Hematopoietic multipotent progenitor cell treated with erythropoietin and hydrocortisone succinate and interleukin-3 and kit ligand, for 6 days (in vitro differentiated cells): ENCODE data around the gene LGALS7.
"Not testable (repeated sequence)": the region's sequence is repeated elsewhere in the genome, so short reads cannot be mapped to it uniquely, and the experiment has no call there.

ENCODE experiments used
- DNase-seq: peaks from one replicate; pipeline ENCODE4 v3.0.0-alpha.2; 2015

Gene LGALS7

DNA sequence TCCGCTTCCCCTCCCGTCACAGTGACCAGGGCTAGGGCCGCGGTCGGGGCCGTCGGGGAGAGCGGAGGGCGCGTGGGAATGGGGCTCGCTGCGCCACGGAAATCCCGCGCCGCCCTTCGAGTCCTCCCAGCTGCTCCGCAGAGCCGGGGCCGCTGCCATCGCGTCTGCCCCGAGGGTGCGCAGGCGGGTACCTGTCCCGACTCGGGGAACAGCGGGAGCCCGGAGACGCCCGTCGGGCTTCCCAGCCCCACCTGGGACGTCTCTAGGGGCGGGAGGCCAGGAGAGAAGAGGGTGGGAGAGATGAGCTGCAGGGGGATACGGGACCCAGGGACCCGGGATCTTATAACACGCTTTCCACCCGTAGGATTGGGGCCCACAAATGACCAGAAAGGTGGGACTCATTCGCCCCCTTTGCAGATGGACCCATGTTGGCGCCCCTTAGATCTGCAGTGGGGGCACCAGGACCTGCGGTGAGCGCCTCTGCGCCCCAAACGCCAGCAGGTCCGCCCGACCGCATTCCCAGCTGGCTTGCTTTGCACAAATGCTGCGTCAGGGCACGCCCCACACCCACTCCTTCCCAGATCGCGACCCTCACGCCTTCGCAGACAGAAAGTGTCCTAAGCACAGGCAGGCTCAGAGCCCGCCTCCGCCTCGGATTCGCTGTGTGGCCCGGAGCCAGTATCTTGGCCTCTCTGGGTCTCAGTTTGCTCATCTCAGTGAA, 2.9 kb downstream of the LGALS7 start:
- DNase-seq: not testable (repeated sequence)

DNA sequence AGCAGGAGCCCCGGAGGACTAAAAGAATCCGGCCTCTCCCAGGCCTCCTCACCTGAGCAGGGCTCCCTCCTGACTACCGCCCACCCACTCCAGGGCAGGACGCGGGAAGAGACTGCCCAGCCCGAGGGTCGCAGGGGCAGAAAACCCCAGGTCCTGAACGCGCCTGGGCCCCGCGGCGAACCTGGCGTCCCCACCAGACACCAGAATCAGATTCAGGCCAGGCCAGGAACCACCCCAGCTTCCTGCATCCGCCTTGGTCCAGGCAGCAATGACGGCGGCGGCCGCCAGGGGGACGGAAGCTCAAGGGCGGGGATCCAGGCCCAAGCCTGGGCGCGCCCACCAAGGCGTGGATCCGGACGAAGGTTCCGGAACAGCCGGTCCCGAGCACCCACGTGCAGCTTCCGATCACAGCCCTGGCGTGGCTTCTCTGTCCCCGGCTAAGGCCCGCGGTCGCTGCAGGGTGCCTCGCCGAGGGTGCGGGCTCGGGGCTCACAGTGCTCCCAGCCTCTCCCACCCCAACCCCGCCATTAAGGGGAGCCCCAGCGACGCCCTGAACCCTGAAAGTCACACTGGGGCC, 3.6 kb downstream of the LGALS7 start:
- DNase-seq: peak; percentile 92

DNA sequence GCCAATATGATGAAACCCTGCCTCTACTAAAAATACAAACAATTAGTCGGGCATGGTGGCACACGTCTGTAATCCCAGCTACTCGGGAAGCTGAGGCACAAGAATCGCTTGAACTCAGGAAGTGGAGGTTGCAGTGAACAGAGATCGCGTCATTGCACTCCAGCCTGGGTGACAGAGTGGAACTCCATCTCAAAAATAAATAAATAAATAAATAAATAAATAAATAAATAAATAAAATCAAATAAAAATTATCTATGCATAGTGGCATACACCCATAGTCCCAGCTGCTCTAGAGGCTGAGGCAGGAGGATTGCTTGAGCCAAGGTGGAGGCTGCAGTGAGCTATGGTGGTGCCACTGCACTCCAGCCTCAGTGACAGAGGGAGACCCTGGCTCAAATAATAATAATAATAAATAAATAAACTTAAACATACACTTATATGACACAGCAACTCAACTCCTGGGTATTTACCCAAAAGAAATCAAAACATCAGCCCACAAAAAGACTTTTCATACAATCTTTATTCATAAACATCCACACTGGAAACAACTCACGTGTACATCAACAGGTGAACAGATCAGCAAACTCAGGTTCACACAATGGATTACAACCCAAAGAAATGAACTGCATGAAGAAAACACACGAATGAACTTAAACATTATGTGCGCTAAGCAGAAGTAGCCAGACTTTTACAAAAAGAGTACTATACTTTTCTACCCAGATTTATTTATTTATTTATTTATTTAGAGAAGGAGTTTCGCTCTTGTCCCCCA, 6.9 kb downstream of the LGALS7 start:
- DNase-seq: no peak

DNA sequence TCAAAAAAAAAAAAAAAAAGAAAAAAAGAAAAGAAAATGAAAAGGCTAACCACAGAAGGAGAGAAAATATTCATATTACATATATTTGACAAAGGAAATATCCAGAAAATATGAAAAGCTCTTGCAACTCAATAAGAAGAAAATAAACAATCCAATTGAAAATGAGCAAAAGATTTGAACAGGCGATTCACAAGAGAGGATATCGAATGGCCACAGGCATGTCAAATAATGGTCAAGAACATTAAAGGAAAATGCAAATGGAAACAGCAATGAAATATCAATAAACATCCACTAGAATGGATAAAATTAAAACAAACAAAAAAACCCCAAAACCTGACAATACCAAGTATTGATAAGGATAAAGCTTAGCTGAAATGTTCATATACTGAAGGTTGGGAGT, 8.1 kb downstream of the LGALS7 start:
- DNase-seq: no peak

DNA sequence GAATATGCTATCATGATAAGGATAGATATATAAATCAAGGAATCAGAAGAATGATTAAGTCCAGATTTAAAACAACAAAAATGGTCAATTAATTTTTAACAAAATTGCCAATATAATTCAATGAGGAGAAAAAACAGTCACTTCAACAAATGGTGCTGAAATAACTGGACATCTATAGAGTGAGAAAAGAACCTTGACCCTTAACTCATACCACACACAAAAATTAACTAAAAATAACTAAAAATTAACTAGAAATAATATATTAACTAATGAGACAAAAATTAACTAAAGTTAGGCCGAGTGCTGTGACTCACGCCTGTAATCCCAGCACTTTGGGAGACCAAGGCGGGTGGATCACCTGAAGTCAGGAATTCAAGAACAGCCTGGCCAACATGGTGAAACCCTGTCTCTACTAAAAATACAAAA, 9.5 kb downstream of the LGALS7 start:
- no peak for DNase-seq

DNA sequence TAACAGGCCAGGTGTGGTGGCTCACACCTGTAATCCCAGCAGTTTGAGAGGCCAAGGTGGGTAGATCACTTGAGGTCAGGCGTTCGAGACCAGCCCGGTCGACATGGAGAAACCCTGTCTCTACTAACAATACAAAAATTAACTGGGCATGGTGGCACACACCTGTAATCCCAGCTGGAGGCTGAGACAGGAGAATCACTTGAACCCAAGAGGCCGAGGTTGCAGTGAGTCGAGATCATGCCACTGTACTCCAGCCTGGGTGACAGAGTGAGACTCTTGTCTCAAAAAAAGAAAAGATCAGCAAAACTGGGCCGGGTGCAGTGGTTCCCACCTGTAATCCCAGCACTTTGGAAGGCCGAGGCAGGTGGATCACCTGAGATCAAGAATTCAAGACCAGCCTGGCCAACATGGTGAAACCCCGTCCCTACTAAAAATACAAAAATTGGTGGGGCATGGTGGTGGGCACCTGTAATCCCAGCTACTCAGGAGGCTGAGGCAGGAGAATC, 11.4 kb downstream of the LGALS7 start:
- DNase-seq: not testable (repeated sequence)

DNA sequence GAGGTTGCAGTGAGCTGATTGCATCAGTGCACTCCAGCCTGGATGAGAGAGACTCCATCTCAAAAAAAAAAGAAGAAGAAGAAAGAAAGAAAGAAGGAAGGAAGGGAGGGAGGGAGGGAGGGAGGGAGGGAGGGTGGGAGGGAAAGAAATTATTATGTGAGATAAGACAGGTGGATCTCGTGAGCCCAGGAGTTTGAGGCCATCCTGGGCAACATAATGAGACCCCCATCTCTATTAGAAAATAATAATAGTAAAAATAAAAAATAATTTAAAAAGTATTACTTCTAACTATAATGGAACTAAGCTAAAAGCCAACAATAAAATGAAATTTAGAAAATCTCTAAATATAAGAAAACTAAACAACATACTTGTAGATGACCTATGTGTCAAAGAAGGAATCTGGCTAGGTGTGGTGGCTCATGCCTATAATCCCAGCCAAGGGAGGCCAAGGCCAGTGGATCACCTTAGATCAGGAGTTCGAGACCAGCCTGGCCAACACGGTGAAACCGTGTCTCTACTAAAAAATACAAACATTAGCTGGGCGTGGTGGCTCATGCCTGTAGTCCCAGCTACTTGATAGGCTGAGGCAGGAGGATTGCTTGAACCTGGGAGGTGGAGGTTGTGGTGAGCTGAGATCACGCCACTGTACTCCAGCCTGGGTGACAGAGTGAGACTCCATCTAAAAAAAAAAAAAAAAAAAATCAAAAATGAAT, 12.4 kb downstream of the LGALS7 start:
- not testable (repeated sequence) for DNase-seq

DNA sequence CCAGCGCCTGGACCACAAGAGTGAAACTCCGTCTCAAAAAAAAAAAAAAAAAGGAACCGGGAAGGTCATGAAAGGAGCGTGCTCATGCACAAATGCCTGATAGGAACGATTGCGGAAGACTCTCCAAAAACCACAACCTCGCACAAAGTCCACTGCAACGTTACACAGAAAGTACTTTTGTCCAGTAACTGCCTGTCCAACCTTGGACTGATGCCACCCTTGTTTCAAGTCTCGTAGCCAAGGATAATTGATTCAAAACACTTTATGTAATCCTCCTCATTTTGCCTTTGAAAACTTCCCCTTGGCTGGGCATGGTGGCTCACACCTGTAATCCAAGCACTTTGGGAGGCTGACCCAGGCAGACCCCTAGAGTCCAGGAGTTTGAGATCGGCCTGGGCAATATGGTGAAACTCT, 13.7 kb downstream of the LGALS7 start:
- DNase-seq: no peak

DNA sequence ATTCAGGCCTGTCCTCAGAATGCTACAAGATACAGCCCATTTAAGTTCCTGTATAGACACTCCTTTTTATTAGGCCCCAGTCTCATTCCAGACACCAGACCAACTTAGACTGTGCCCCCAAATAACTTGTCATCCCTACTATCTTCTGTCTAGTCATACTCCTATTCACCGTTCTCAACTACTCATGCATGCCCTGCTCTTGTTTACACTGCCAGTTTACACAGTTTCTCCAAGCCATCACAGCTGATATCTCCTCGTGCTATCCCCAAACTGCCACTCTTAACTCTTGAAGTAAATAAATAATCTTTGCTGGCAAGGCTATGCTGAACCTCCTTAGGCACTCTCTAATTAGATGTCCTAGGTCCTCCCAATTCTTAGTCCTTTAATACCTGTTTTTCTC, 19.1 kb downstream of the LGALS7 start:
- not testable (repeated sequence) for DNase-seq

DNA sequence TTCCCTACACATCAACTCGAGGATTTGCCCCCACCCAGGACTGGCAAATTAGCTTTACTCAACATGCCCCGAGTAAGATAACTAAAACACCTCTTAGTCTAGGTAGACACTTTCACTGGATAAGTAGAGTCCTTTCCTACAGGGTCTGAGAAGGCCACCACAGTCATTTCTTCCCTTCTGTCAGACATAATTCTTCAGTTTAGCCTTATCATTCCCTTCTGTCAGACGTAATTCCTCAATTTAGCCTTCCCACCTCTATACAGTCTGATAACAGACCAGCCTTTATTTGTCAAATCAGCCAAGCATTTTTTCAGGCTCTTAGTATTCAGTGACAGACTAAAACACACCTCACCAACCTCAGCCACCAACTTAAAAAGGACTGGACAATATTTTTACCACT, 19.5 kb downstream of the LGALS7 start:
- not testable (repeated sequence) for DNase-seq

DNA sequence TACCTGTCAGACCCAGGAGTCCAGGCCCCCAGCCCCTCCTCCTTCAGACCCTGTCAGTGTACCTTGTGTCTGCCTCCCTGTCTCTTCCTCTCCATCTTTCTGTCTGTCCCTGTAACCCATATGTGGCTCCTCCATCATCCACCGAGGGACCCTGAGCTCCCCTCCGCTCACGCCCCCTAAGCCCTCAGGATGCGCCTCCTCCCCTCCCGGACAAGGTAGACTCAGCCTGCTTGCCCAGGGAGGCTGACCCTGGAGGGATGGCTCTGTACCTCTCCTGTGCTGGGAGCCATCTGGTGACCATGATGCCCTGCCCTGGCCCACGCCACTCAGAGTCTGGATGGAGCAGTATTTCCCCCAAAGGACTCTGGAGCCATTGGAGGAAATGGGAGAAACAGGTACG, 28.0 kb downstream of the LGALS7 start:
- no peak for DNase-seq

DNA sequence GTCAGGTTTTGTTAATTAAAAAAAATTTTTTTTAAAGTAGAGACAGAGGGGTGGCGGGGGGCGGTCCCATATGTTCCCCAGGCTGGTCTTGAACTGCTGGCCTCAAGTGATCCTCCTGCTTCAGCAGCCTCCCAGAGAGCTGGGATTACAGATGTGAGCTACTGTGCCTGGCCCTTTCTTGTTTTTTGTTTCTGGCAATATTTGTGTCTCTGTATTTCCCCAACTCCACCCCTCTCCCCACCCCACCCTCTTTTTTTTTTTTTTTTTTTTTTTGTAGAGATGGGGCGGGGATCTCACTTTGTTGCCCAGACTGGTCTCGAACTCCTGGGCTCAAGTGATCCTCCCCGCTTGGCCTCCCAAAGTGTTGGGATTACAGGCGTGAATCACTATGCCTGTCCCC, 28.4 kb downstream of the LGALS7 start:
- peak; percentile 44 for DNase-seq

DNA sequence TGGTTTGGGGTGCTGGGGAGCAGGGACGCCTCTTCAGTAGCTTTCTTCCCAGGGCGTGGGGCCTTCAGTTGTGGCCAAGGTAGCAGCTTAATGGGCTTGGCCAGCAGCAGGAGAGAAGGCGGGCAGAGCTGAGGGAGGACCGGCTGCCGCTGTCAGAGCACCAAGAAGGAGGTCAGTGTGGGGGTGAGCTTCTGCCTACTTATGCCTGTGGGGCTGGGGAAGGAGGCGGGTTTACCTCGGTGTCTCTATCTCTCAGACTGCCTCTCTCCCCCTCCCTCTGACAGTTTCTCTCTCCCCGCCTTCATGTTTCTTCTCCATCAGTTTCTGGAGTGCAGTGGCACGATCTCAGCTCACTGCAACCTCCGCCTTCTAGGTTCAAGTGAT, 29.0 kb downstream of the LGALS7 start, which contains the start of gene CAPN12:
Gene CAPN12 (minus strand): TSS at position 177 of the 384 bp plus-strand sequence. CDS start 309 bp downstream, outside the sequence.
- DNase-seq: no peak

DNA sequence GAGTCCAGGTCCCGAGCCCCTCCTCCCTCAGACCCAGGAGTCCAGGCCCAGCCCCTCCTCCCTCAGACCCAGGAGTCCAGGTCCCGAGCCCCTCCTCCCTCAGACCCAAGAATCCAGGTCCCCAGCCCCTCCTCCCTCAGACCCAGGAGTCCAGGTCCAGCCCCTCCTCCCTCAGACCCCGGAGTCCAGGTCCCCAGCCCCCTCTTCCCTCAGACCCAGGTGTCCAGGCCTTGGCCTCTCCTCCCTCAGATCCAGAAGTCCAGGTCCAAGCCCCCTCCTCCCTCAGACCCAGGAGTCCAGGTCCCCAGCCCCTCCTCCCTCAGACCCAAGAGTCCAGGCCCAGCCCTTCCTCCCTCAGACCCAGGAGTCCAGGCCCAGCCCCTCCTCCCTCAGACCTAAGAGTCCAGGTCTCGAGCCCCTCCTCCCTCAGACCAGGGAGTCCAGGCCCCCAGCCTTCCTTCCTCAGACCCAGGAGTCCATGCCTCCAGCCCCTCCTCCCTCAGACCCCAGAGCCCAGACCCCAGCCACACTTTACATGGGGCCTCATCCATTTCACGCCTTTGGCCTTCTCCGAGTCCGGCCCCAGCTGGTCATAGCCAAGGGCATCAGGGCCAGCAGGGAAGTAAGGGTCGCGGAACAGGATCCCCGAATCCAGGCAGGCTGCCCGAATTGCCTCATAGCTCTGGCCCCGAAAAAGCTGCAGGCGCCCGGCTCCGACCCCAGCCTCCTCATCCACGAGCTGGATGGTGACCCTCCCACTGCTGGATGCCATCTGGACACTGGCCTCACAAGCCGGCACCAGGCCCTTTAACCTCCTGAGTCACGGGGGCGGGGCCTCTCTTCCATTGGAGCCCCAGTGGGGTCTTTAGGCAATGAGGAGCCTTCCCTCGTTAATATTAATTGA, 29.7 kb downstream of the LGALS7 start:
- DNase-seq: no peak

DNA sequence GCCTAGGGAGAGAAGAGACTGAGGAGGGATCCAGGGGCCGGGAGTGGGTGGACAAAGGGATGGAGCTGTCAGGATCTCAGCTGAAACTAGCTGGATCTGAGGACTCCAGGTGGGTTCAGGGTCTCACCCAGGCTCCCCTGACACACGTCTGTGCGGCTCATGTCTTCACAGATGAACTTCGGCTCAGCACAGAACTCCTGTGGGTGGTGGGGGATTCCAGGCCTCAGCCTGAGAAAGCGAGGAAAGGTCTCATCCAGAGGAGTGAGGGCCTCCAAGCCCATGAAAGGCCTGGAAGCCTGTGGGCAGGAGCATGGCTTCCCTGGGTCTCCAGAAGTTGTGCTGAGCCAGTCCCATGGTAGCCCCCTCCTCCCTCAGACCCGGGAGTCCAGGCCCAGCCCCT, 30.4 kb downstream of the LGALS7 start:
- DNase-seq: no peak

DNA sequence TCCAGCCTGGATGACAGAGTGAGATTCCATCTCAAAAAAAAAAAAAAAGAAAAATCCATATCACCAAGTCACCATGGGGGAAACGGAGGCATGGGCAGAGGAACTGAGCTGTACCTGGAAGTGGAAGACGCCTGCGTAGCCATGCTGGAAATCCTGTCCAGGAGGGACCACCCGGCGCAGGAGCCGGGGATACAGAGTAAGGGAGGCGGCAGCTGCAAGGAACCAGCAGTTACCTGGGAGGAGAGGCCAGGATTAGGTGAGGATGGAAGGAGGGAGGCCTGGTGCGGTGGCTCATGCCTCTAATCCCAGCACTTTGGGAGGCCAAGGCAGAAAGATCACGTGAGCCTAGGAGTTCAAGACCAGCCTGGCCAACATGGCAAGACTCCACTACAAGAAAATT, 31.0 kb downstream of the LGALS7 start:
- DNase-seq: no peak

DNA sequence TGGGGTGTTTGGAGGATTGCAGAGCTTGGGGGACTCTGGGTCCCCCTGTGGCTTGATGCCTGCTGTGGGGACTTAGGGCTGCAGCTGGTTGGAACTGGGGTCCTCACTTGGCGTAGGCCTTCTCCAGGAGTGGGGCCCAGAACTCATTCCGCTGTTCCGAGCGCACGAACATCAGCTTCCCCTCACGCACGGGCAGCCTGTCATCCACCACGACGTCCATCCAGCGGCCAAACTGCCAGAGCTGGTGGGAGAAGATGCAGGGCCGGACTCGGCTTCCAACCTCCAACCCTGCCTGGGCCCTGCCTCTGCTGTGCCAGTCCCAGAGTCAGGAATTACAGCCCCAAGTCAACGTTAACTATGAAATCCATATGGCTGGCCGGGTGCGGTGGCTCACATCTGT, 31.6 kb downstream of the LGALS7 start:
- DNase-seq: no peak

DNA sequence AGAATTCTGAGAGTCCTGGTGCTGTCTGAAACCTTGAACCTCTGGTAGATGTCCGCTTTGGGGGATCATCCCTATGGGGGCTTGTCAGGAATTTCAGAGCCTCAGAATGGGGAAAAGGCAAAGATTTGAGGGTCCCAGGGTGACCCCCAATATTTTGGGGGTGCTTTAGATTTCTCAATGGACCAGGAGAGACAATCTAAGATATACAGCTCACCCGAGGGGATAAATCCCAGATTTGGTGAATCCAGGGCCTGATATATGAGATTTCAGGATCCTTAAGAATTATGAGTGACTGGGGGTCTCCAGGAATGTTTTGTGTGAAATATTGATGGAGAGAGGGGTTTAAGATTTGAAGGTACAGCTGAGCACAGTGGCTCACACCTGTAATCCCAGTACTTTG, 32.4 kb downstream of the LGALS7 start:
- DNase-seq: no peak

DNA sequence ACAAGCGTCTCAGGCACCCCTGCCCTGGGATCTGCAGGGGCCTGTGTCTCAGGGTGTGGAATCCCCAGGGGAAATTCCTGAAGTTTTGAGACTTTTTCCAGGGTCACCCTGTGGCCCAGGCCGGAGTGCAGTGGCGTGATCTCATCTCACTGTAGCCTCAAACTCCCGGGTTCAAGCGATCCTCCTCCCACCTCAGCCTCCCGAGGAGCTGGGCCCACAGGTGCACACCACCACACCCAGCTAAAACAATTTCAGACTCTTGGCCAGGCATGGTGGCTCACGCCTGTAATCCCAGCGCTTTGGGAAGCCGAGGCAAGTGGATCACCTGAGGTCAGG, 33.1 kb downstream of the LGALS7 start:
- no peak for DNase-seq

DNA sequence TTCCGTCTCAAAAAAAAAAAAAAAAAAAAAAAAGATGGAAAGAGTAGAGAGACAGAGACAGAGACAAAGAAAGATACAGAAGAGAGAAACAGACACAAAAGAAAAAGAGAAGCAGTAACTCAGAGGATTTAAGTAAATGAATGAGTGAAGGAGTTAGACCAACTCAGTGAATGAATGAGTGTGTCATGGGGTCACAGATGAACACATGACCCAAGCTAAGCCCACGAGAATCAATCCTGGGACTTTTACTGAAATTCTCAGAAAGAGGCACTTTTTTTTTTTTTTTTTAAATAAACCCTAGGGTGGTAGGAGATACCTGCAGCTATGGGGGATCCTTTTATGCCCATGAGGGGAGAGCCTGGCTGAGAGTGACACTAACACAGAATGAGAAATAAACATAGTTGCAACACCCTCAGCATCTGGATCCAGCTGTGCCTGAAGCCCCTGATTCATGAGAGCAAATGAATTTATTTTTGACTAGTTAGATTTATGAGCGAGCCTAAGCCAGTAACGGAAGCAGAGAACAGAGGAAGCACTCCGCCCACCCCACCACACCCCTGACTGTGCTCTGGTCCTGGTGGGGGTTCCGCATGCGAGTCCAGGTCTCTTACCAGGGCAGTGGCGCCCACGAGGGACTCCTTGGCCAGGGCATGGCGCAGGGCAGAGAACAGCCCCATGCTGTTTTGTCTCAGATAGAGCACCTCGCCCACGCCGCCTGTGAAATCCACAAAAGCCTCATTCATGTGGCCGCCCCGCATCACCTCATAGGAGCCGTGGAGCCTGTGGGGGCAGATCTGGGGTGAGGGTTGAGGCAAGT, 33.7 kb downstream of the LGALS7 start:
- peak; percentile 42 for DNase-seq
